ENCODE data around the gene UNC13A. TPM values are rescaled to one million over a fixed set of nuclear protein-coding genes. Genes with fewer than 3 reads are reported as not detected.

The UNC13A gene
- total RNA-seq, 1 donor from 2014 or later = 29.6 TPM

DNA sequence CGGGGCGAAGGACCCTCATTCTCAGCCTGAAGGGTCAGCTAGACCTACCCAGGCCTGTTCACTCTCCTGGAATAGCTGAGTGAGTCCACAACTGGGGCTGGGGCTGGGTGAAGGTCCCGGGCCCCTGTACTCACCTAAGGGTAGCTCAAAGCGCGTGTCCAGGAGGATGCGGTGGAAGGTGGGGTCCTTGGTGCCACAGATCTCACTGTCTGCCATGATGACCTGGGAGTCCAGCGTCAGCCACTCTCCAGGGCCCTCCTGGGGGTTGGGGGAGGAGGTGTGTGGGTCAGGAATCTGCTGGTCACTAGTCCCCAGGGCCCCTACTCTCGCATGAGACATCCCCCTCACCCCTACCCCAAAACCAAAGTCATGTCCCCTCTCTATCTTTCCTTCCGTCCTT lies 18.7 kb downstream of the UNC13A start:
- no peak for DNase-seq

DNA sequence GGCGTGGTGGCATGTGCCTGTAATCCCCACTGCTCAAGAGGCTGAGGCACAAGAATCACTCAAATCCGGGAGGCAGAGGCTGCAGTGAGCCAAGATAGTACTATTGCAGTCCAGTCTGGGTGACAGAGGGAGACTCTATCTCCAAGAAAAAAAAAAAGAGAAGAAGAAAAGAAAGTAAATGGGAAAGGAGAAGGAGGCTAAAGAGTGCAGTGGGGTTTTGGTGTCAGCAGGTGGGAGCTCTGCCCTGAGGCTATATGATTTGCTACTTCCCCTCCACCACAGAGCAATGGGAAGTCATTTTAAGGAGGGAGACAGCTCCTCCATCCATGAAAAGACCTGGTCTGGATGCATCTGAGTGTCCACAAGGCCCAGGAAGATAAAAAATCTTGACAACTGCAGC lies 23.1 kb downstream of the UNC13A start:
- DNase-seq = no peak

DNA sequence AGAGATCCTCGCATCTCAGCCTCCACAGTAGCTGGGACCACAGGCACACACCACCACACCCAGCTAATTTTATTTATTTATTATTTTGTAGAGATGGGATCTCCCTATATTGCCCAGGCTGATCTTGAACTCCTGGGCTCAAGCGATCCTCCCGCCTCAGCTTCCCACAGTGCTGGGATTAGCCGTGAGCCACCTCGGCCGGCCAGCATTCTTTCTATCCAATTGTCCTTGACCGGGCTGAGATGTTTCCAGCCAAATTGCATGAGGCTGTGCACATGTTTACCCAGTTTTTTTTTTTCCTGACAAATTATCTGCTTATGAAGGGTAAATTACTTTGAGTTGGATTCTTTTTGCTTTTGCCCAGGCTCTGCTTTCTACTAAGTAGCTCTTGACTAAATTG lies 28.2 kb downstream of the UNC13A start:
- no peak for DNase-seq

DNA sequence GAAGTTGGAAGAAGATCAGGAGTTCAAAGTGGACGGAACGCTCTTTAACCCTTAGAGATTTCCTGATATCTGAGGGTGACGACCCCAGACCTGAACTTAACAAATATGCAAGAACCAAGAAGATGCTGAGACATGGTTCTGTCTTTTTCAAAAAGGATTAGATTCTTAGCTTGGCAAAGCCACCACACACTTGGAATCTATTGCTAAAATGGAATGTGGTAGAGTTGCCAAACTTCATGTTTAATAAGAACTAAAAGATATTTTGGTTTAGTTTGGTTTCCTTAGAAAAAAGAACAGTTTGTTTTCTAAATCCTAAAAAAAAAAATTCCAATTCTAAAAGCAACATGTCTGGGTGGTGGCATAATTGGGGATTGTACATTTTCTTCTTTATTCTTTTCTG lies 29.5 kb downstream of the UNC13A start:
- no peak for DNase-seq

DNA sequence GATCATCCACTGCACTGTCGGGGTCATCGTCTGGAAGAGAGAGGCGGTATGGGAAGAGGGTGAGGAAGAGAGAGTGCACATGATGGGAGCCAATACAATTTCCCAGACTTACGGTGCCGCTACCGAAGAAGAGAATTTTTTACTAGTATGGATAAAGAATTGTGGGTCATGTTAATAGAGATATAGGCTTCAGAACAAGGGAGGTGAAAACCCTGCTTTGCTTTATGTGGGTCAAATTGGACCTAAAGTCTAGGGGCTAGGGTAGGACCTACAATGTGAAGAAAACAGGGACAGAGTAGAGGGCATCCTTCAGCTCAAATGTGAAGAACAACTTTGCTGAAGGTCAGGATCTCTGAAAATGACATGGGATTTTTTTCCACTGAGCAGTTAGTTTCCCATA lies 29.9 kb downstream of the UNC13A start:
- DNase-seq = no peak

DNA sequence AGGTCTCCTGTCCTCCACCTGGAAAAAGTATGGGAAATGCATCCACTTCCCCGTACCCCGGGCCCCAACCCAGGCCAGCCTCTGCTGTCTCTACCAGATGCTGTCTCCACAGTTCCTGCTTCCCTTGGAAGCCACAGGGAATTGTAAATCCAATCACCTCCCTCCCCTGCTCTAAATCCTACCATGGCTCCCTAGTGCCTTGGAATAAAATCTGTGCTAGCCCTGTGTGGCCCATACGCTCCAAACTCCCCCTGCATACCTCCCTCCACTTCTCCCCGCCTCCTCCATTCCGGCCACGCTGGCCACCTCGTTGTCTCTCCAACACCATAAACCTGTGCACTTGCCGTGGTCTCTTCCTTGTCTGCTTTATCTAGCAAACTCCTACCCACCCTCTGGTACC lies 31.2 kb downstream of the UNC13A start:
- DNase-seq = no peak

DNA sequence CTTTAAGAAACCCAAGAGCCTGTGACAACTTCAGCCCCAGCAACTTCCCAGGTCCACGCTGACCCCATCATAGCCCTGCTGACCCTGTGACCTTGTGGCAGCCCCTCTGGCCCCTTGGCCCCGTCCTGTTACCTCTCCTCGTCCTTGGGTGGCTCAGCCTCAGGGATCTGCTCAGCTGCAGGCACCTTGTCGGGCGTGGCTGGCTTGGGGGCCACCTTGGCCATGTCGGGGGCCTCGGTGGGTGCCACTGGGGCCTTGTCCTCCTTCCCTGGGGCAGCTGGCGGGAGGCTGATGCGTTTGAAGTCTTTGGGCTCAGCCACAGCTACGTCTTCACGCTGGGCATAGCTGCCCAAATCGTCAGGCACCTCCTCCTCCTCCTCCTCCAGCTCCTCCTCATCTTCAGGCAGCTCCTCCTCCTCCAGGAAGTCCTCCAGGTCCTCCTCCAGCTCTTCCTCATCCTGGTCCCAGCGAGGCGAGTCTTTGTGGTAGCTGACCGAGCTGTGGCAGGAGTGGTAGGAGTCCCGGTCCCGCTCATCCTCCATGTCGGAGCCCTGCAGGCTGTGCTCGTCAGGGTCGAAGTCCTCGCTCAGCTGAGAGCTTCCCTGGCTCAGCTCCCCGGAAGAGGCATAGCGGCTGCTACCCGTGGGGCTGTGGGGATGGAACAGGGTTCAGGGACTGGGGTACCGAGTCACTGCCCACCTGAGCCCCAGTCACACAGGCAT lies 32.2 kb downstream of the UNC13A start:
- no peak for DNase-seq

DNA sequence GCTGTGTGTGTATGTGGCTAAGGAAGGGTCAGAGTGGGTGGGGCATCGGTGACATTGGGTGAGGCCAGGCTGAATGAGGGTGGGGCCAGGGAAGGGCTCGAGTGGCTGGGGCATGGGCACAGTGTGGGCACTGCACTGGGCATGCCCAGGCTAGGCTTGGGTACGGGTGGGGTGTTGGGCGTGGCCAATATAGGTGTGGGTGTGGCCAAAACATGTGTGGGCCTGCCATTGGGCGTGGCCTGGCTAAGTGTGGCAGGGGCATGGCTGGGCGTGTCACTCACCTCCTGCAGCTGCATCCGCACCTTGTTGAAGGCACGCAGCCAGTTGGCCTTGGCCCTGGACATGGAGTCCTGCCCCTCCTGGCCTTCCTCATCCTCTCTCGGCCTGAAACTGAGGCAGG lies 33.2 kb downstream of the UNC13A start:
- no peak for DNase-seq

DNA sequence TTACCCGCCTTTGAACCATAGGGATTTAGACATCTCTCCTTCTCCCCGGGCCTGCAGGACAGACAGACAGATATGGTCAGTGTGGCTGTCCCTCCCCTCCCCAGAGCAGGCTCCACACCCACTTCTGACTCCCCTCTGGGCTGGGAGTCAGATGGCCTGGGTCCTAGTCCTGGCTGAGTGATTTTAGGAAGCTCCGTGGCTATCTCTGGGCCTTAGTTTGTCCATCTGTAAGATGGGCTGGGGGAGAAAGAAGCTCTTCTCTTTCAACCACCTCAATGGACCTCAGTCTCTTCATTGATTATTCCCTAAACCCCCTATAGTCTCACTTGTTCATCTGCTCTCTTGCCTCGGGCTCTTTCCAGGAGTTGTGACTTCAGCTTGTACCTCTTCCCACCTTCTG lies 35.5 kb downstream of the UNC13A start:
- DNase-seq = no peak

DNA sequence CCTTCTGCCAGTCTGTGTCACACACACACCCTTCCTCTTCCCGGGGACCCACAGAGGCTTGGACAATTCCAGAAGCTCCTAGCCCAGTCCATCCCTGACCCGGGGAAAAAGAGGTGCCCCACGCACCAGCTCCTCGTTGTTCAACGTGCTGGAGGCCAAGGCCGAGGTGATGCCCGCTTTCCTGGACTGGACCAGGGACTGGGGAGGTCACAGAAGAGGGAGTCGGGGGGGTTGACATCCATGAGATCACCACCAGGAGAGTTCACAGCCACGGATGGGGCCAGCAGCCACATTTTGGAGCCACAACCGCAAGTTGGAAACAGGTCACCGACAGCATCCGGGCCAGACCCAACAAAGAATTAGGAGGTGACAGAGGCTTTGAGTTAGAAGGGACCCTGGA lies 39.4 kb downstream of the UNC13A start:
- no peak for DNase-seq

DNA sequence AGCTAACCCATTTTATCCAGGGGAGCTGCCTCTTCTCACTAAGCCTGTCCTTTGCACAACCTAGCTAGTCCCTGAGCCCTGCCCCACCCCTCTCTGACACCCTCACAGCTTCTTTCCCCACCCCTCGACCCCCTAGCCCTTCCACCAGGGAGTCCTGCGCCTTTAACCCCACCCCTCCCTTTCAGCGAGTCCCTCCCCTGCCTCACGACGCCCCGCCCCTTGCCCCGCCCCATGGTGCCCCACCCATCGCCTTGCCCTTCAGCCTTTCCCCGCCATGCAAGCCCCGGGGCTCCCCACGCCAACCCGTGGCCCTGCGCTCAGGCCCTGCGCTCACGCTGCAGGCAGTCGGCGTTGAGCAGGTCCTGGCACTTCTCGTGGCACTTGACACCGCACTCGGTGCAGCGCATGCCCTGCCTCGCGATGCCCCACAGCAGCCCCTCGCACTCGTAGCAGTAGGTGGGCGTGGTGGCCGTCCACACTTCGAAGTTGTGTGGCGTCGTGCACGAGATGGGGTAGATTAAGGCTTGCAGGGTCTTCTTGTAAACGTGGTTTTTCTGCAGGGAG lies 40.0 kb downstream of the UNC13A start:
- no peak for DNase-seq

DNA sequence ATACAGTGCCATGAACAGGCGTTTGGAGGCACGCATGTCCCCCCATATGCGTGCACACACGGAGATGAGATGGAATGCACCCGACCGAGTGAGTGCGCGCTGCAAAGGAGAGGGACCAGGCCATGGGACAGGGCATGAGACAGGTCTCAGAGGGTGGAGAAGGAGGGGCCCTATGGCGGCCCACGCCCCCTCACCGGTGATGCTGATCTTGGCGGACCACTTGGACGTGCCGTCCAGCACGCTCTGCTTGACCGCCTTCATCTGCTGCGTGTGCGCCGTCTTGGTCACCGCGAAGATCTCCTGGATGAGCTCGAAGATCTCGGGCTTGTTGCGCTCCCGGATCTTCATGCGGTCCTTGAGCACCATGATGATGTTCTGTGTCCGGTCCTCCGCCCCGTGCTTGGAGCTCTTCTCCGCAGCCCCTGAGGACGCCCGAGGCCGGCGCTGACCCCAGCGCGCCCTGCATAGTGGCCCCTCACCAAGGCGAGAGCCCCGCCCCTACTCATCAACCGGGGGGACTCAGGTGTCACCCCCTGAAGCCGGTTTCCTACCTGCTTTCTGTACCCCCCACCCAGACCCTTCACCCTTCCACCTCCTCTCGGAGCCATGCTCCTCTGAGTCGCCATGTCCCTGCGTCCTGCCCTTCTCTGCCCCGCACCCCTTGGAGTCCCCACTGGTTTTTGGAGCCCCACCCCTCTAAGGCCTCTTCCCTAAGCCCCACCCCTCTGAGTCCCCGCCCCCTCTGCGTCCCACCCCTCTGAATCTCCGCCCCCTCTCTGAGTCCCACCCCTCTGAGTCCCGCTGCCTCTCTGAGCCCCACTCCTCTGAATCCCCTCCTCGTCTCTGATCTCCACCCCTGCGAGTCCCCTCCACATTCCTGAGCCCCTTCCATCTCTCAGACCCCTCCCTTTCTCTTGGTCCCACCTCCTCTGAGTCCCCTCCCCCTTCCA lies 40.8 kb downstream of the UNC13A start:
- no peak for DNase-seq

DNA sequence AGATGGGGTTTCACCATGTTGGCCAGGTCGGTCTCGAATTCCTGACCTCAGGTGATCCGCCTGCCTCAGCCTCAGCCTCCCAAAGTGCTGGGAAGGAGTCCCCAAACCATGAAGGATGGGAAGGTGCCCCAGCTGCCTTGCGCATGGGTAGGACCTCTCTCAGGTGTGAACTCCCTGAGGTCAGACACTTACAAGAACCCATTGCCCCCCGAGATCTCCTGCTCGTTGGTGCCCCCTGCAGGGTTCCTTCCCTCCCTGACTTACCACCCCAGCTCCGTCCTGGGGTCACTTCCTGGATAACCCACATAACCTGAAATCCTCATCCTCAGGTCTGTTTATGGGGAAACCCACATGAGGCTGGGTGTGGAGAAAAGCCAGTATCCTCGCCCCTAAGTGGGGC lies 41.7 kb downstream of the UNC13A start:
- DNase-seq = no peak

DNA sequence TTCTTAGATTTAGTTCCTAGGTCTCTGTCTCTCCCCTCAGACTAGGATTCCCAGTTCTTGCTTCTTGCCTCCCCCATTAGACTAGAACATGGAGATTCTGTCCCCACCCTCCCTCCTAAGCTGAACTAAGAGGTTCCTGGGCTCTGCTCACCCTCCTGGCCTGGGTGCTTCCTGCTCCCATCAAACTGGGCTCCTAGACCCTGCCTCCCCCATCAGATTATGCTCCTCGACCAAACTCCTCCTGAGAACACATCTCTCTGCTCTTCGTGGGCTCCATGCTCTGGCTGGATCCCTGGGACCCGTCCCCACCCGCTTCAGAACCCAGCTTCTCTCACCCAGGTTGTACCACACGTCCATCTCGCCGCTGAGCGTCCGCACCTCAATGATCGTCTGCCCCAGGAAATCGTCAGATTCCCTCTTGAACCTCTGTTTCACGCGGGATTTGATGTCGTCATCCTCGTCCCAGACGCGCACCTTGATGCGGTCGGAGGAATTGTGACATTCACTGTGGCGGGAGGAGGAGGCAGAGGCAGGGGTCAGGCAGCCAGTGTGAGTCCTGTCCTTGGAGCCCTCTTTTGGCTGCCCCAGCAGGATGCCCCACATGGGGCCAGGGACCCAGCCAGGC lies 42.7 kb downstream of the UNC13A start:
- no peak for DNase-seq

DNA sequence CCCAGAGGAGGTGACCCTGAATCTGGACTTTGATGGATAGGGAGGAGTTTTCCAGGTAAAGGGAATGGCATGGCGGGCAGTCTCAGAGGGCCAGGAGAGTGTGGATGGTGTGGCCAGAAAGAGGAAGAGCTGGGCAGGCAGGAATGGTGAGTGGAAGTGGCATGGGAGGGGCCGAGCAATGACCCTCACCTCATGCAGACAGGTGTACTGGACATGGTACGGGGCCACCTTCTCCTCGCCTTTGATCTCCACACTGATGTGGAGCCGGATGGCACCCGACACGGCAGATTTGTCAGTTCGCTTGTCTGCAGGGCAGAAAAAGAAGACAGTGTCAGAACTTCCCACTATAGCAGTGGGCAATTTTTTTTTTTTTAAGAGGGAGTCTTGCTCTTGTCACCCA lies 45.5 kb downstream of the UNC13A start:
- no peak for DNase-seq

DNA sequence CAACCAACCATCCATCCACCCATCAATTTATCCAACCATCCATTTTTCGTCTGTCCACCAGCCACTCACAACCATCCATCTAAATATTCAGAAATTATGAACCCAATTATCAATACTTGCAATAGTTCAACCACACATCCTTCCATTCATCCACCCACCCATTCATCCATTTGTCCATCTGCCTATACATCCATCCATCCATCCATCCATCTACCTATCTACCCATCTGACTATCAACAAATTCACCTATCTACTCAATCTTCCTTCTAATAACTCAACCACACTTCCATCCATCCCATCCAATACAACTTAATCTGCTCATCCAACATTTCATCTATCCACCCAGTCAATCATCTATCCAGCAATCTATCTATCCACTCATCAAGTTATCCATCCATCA lies 46.3 kb downstream of the UNC13A start:
- no peak for DNase-seq

DNA sequence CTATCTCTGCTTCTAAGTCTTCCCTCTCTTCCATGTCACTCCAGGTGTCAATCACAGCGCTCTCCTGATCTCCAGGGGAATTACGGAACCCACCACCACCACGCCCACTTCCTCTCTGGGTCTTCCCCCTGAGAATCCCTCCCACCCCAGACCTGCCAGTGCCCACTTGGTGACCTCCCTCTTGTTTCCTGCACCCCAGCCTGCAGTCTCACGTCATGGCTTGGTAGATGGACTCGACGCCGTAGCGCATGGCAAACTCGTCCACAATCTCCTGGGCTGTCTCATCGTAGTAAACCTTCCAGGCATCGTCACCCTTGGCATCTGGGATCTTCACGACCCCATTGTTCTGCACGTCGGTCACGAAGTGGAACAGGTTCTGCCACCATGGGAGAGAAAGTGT lies 47.0 kb downstream of the UNC13A start:
- no peak for DNase-seq

DNA sequence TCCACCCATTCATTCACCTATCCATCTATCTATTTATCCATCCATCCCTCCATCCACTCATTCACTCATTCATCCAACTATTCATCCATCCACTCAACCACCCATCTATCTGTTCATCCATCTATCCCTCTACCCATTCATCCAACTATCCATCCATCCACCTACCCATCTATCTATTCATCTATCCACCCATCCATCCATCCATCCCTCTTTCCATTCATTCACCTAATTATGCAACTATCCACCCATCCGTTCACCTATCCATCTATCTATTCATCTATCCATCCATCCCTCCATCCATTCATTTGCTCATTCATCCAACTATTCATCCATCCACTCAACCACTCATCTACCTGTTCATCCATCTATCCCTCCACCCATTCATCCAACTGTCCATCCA lies 54.5 kb downstream of the UNC13A start:
- no peak for DNase-seq

DNA sequence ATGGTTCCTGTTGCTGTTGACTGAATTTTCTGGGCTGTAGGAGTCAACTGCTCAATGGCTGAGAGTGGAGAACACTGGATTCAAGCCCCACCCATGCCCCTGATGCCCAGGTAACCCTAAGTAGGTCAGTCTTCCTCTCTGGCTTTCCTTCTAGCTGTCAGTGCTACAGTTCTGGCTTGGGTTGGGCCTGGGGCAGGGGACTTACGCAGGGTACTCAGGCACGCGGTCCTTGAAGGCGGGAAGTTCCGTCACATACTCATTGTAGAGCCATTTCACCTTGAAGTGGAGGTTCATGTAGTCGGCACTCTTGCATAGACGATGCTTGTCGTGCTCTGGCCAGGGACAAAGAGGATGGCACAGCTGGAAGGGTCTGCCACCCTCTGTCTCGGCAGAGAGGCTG lies 55.6 kb downstream of the UNC13A start:
- DNase-seq = no peak

DNA sequence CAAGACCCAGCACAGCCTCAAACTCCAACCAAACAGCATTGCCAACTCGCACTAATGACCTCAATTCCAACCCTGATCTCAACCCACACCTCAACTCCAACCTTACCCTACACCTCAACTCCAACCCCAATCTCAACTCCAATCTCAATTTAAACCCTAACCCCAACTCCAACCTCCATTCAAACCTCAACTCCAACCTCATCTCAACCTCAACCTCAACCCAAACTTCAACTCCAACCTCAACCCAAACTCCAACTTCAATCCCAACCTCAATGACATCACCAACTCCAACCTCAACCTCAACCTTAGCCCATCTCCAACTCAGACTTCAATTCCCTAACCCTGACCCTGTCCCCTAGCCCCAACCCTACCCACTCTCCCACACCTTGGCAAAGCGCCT lies 58.4 kb downstream of the UNC13A start:
- no peak for DNase-seq

DNA sequence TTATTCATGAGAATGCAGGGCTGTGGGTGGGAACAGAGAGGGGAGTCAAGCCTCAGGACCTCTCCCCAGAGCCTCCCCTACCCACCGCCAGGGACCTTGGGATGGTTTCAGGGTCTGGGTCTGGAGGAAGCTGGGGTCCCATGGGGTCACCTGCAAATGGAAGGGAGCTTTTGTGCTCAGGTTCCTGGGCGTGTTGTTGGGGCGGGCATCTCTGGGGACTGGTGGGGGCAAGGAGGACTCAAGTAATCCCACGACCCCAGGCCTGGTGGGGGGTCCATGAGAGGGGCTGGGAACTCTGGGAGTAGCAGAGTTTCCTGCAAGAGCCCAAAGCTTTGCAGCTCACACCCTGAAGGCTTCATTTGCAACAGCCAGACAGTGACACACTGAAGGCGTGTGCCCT lies 60.2 kb downstream of the UNC13A start:
- DNase-seq = no peak

DNA sequence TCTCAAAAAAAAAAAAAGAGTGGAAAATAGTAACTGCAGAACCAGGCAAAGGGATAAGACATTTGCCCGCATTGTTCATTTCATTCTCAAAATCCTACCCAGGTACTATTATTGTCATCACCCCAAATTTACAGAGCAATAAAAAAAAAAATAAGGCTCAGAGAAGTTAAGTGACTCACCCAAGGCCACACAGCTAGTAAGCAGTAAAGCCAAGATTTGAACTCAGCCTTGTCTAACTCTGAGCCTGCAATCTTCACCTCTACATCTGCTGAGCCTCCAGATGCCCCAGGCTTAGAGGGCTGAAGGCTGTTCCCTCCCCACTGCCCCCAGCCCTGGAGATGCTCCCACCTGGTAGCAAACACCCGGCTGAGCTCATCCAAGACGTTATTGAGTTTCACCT lies 61.0 kb downstream of the UNC13A start:
- no peak for DNase-seq

DNA sequence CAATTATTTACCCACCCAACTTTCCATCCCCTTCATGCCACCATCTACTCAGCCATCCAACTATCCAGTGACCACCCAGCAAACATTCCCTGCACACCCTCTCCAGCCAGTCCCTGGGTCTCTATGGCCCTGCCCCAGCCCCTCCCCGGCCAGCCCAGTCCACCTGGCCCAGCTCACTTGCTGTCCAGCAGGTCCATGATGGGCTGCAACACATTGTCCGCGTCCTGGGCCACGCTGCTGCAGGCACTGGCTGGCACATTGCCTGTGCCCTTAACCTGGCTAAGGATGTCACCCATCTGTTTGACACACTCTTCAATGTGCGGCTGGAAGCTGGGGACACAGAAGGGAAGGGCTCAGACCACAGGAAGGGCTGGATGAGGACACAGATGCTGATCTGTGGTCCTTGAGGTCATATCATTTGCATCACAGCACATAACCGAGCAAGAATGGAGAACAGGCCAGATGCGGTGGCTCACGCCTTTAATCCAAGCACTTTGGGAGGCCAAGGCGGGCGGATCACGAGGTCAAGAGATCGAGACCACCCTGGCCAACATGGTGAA lies 61.6 kb downstream of the UNC13A start:
- no peak for DNase-seq

Measured in occipital lobe (tissue), 2 donors.